HG03558 (cell line): ENCODE results near the gene RASAL2.
"Not testable (repeated sequence)": the region's sequence is repeated elsewhere in the genome, so short reads cannot be mapped to it uniquely, and the experiment has no call there.

ENCODE experiments used
- ATAC-seq: cut with Tn5 transposase; IDR thresholded peaks from one replicate; pipeline ENCODE4 v1.9.1; 2021; ENCODE audit warnings: moderate number of reproducible peaks; ENCODE audit not compliant: unreplicated experiment; ENCODE audit errors: extremely low read depth

Gene RASAL2

GRCh38 chr1:178271471-178271870 is 177.6 kb downstream of the RASAL2 start:
- no peak for ATAC-seq

GRCh38 chr1:178273707-178274410 is 180.0 kb downstream of the RASAL2 start:
- no peak for ATAC-seq

- no peak for ATAC-seq
Measured at GRCh38 chr1:178275049-178275448, 181.1 kb downstream of the RASAL2 start.

GRCh38 chr1:178275553-178275952 is 181.6 kb downstream of the RASAL2 start:
- no peak for ATAC-seq

GRCh38 chr1:178277793-178278530 is 184.1 kb downstream of the RASAL2 start:
- no peak for ATAC-seq

- no peak for ATAC-seq
Measured at GRCh38 chr1:178278916-178279686, 185.2 kb downstream of the RASAL2 start.

GRCh38 chr1:178282949-178283367 is 189.1 kb downstream of the RASAL2 start:
- no peak for ATAC-seq

- no peak for ATAC-seq
Measured at GRCh38 chr1:178283409-178283808, 189.5 kb downstream of the RASAL2 start.

GRCh38 chr1:178284058-178284457 is 190.2 kb downstream of the RASAL2 start:
- no peak for ATAC-seq

GRCh38 chr1:178291166-178291565 is 197.3 kb downstream of the RASAL2 start:
- no peak for ATAC-seq

GRCh38 chr1:178294654-178295053 is 200.8 kb downstream of the RASAL2 start:
- no peak for ATAC-seq

GRCh38 chr1:178300352-178300699 is 206.4 kb downstream of the RASAL2 start:
- no peak for ATAC-seq

- no peak for ATAC-seq
Measured at GRCh38 chr1:178301141-178301540, 207.2 kb downstream of the RASAL2 start.

GRCh38 chr1:178307264-178307663 is 213.4 kb downstream of the RASAL2 start:
- ATAC-seq: no peak

GRCh38 chr1:178308438-178308837 is 214.5 kb downstream of the RASAL2 start:
- ATAC-seq: no peak

- ATAC-seq: peak; percentile 73
Measured at GRCh38 chr1:178310685-178311105, 216.8 kb downstream of the RASAL2 start.

- no peak for ATAC-seq
Measured at GRCh38 chr1:178311164-178311563, 217.3 kb downstream of the RASAL2 start.

- not testable (repeated sequence) for ATAC-seq
Measured at GRCh38 chr1:178320280-178320982, 226.5 kb downstream of the RASAL2 start.

- ATAC-seq: no peak
Measured at GRCh38 chr1:178323067-178323466, 229.2 kb downstream of the RASAL2 start.

GRCh38 chr1:178324003-178324402 is 230.1 kb downstream of the RASAL2 start:
- ATAC-seq: no peak
